GM18505 (cell line): ENCODE results near the gene SAMD11.
"Not testable (repeated sequence)": the region's sequence is repeated elsewhere in the genome, so short reads cannot be mapped to it uniquely, and the experiment has no call there.

Source experiments
- ATAC-seq: cut with Tn5 transposase; IDR thresholded peaks from one replicate; pipeline ENCODE4 v1.9.1; 2021; ENCODE audit not compliant: unreplicated experiment
- POLR2A ChIP-seq: IDR thresholded peaks from 4 replicates; pipeline ENCODE4 v1.6.1; 2011; ENCODE audit warnings: borderline replicate concordance; ENCODE audit not compliant: insufficient read depth, insufficient read length; ENCODE audit errors: extremely low read depth

SAMD11 gene, protein sequence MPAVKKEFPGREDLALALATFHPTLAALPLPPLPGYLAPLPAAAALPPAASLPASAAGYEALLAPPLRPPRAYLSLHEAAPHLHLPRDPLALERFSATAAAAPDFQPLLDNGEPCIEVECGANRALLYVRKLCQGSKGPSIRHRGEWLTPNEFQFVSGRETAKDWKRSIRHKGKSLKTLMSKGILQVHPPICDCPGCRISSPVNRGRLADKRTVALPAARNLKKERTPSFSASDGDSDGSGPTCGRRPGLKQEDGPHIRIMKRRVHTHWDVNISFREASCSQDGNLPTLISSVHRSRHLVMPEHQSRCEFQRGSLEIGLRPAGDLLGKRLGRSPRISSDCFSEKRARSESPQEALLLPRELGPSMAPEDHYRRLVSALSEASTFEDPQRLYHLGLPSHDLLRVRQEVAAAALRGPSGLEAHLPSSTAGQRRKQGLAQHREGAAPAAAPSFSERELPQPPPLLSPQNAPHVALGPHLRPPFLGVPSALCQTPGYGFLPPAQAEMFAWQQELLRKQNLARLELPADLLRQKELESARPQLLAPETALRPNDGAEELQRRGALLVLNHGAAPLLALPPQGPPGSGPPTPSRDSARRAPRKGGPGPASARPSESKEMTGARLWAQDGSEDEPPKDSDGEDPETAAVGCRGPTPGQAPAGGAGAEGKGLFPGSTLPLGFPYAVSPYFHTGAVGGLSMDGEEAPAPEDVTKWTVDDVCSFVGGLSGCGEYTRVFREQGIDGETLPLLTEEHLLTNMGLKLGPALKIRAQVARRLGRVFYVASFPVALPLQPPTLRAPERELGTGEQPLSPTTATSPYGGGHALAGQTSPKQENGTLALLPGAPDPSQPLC

DNA sequence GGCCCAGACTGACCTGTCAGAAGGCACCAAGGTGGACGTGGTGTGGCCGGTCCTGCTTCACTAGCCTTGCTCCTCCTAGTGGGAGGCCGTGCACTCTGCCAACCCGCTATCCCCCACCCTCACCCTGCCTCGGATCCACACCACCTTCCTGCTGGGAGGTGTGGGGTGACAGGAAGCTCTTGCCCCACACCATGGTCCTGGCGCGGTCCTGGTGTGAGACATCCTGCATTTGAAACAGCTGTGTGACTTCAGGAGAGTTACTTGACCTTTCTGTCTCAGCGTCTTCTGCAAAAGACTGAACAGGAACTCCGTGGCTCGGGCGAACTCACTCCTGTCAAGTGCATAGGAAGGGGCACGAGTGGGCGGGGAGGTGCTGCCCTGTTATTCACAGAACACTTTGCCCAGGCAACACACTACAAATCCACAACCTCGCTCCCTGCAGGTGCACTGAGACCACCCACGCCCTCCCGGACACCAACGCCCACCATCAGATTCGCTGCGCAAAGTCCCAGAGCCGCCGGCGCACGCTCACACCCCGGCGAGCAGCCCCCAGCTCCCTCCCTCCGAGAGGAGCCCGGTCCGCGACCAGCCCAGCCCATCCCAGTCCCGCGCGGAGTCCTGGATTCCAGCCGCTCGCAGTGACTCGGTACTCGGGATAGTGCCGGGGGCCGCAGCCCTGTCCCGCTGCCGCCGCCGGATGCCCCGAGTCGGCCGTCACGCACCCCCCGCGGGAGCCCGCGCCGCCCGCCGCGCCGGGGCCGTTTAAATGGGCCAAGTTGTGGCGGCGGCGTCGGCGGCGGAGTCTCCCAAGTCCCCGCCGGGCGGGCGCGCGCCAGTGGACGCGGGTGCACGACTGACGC, at the start of gene SAMD11:
Gene SAMD11 (plus strand): TSS at position 793 of the 860 bp plus-strand sequence. CDS start 509 bp downstream, outside the sequence.
- no peak for TF ChIP-seq POLR2A
- ATAC-seq: no peak

DNA sequence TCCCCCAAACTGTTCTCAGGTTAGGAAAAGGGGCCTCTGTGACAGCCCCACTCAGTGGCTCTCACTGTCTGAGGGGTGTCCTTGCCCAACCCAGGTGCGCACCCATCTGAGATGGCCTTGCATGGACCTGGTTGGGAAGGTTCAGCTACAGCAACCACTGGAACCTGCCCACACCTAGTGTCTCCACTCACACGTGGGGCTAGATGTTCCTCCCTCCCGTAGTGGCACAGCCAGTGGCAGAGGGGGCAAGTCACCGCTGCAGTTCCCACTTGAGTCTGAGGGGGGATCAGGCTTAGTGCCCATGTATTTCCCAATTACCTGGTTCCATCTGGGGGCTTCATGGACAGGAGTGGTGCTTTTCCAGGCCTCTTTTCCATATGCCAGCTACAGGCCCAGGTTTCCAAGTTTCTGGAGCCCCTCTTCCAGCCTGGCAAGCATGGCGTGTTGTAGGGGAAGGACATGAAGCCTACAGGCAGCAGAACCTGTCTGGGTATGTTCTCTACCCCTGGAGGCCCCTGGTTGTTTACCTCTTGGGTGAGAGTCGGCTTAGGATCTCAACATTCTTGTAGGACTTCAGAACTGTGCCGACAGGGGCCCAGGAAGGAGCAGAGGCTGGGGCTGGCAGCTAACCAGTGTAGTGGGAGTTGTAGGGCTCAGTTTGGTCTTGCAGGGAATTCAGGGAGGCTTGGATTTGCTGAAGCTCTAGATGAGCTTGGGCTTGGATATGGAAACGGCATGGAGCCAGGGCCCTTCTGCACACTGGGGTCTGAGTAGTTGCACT, 47.1 kb upstream of the SAMD11 start:
- ATAC-seq: not testable (repeated sequence)

DNA sequence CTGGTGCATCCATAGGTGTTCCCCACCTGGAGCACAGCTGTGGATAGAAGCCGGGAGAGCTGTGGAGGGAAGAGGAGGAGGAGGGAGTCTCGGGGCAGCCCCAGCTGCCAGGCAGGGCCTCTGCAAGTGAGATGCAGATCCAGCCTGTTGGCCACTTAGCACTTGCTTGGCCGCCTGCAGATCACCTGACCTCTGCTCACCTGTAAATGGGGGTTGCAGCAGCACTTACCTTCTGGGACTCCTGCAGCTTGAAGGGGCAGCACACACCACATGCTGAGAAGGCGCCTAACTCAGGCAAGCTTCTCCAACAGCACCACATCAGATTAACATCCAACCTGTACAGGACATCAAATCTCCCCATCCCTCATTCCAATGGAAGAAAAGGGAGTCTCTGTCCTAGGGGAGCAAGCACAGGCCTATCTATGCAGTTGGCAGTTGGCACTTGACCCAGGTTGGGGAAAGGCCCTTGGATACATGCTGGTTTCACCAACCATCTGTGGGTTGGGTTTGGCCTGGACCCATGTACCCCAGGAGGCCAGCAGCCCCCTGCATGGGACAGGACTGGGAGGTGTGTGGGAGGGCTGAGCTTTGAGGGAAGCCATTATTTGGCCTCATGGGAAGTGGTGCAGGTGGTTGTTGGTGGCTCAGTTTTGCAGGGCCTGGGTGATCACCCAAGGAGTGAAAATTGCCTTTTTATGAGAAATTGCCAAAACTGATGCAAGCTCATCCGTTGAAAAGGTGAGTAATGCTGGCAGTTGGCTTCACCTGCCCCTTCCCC, 46.3 kb upstream of the SAMD11 start:
- ATAC-seq: not testable (repeated sequence)

DNA sequence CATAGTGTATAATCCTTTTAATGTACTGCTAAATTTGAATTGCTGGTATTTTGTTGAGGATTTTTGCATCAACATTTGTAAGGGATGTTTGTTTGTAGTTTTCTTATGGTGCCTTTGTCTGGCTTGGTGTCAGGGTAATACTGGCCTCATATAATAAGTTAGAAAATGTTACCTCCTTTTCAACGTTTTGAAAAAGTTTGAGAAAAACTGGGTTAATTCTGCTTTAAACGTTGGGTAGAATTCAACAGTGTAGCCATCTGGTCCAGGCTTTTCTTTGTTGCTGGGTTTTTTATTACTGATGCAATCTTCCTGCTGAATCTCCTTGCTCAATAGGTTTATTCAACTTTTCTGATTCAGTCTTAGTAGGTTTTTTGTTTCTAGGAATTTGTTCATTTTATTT, 43.2 kb upstream of the SAMD11 start:
- not testable (repeated sequence) for ATAC-seq

DNA sequence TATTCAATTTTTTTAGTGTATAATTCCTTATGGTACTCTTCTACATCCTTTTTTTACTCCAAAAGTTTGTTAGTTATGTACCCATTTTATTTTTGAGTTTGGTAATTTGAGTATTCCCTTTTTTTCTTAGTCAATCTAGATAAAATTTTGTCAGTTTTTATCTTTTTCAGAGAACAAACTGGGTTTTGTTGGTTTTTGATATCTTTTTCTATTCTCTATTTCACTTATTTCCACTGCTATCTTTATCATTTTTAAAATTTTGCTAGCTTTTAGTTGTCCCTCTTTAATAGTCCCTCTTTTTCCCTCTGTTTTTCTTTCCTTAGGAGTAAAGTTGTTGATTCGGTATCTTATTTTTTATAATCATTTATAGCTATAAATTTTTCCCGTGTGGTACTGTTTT, 42.8 kb upstream of the SAMD11 start:
- ATAC-seq: not testable (repeated sequence)

DNA sequence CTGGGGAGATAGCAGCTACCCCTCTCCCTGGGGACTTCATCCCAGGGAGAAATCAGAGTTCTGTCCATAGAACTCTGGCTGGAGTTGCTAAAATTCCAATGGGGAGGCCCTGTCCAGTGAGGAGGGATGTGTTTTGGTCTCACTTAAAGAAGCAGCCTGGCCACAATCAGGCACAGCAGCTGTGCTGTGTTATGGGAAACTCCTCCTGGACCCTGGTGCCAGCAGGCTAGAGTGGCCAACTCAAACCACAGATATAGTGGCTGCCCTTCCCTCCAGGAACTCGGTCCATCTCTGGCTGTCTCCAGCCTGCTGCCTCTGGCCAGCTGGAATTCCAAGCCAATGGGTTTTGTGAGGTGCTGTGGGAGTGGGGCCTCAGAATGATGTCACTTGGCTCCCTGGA, 37.4 kb upstream of the SAMD11 start:
- ATAC-seq: no peak
- no peak for TF ChIP-seq POLR2A

DNA sequence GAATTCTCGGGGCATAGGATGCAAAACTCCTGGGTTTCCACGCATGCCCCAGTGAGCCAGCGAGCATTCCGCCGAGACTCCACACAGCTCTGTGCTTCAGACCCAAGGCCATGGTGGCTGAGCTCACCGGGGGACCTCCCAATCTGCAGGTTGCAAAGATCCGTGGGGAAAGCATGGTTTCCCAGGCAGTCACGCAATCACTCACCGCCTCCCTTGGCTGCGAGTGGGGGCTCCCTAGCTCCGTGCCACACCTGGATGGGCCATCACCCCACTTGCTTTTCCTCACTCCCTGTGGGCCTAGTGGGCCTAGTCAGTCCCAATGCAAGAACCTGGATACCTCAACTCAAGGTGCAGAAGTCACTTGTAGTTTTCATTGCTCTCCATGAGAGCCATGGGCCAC, 37.0 kb upstream of the SAMD11 start:
- no peak for ATAC-seq
- no peak for TF ChIP-seq POLR2A

DNA sequence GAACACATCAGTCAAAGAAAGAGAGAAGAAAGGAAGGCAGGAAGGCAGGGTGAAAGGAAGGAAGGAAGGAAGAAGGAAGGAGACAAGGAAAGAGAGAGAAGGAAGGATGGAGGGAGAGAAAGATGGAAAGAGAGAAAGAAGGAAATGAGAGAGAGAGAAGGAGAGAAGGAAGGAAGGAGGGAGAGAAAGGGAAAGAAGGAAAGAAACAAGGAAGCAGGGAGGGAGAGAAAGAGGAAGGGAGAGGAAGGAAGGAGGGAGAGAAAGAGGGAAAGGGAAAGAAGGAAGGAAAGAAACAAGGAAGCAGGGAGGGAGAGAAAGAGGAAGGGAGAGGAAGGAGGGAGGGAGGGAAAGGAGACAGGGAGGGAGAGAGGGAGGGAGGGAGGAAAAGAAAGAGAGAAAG, 35.4 kb upstream of the SAMD11 start:
- no peak for TF ChIP-seq POLR2A
- no peak for ATAC-seq

DNA sequence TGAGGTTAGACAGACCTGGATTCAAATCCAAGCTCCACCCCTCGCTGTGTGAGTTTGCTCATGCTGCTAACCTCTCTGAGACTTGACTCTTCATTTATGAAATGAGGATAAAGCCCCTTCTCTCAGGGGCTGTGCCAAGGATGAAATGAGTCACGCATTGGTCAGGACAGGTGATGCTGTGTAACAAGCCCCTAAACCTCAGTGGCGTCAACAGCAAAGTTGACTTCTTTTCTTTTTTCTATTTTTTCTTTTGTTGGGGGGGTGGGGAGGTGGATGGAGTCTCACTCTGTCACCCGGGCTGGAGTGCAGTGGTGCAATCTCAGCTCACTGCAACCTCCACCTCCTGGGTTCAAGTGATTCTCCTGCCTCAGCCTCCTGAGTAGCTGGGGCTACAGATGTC, 33.9 kb upstream of the SAMD11 start:
- not testable (repeated sequence) for ATAC-seq

DNA sequence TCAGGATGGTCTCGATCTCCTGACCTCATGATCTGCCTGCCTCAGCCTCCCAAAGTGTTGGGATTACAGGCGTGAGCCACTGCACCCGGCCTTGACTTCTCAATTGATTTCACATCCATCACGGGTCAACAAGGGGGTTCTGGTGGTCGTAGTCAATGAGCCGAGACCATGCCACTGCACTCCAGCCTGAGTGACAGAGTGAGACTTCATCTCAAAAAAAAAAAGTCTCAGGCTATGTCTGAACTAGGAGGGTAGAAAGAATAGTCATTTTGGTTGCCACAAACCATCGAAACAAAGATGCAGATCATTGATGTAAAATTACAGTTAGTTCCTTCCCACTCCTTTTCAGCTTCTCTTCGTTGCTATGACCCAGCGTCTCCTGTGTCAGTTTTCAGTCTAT, 33.5 kb upstream of the SAMD11 start:
- ATAC-seq: not testable (repeated sequence)

DNA sequence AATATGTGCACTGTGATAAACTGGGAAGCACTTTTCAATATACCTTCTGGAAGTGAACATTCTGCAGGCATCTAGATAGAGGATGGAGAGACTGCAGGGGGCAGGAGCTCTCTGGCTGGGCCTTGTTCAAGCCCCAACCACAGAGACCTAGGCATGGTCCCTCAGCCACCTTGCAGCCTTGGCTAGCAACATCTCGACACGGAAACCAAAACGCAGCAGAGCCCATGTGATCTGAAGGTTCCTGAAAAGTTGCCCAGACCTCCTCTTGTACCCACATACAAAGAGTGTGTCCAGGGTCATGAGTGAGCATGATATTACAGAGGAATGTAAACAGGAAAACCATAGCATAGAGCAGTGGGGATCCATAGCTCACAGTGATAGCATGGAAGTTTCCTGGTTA, 33.1 kb upstream of the SAMD11 start:
- TF ChIP-seq POLR2A: no peak
- ATAC-seq: no peak

DNA sequence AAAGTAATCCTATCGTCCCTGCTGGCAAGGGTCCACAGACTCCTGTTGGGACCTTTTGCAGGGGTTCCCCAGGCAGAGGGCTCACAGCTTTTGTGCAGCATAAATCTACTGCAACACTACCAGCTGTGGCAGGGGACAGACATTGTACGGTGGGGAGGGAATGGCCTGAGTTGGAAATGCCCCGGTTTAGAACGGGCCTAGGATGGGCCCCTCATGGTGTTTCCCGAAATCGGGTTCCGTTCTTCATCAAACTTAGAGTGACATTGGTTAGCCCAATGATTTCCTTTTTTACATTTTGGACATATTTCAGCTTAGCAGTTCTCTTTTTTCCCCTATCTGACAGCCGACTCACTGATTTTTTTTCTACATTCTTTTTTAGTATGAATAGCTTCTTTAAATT, 26.5 kb upstream of the SAMD11 start:
- TF ChIP-seq POLR2A: no peak
- no peak for ATAC-seq

DNA sequence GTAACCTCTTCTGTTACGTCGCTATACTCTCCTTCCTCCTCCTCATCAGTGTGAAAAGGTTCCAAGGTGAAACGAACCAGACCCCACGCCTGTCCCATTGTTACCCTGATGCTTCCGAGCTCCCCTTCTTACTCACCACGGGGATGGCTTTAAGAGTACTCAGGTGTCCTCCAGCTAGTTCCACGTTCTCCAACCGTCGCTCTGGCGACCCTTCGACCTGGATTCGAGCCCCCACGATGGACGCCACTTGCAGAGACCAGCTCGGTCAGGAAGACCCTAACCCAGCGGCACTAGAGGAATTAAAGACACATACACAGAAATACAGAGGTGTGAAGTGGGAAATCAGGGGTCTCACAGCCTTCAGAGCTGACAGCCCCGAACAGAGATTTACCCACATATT, 25.8 kb upstream of the SAMD11 start:
- ATAC-seq: not testable (repeated sequence)
